BLaER1 (cell line): ENCODE measurements around the gene B3GALT5.
"Not testable (repeated sequence)": the region's sequence is repeated elsewhere in the genome, so short reads cannot be mapped to it uniquely, and the experiment has no call there.

Experiments used
- H3K27ac ChIP-seq: shearing (Covaris generic); formaldehyde crosslinking; 2 replicates; pipeline ENCODE4 v1.8.1; 2022
- H3K27me3 ChIP-seq: shearing (Covaris generic); formaldehyde crosslinking; 2 replicates; pipeline ENCODE4 v1.8.1; 2022
- H3K36me3 ChIP-seq: shearing (Covaris generic); formaldehyde crosslinking; 2 replicates; pipeline ENCODE4 v1.8.1; 2022
- H3K4me1 ChIP-seq: shearing (Covaris generic); formaldehyde crosslinking; 2 replicates; pipeline ENCODE4 v1.8.1; 2022
- H3K4me2 ChIP-seq: shearing (Covaris generic); formaldehyde crosslinking; 2 replicates; pipeline ENCODE4 v1.8.1; 2022
- H3K4me3 ChIP-seq: shearing (Covaris generic); formaldehyde crosslinking; 2 replicates; pipeline ENCODE4 v1.8.1; 2022
- H3K9ac ChIP-seq: shearing (Covaris generic); formaldehyde crosslinking; 2 replicates; pipeline ENCODE4 v1.8.1; 2022
- H3K9me3 ChIP-seq: shearing (Covaris generic); formaldehyde crosslinking; 2 replicates; pipeline ENCODE4 v1.8.1; 2022
- H4K20me1 ChIP-seq: shearing (Covaris generic); formaldehyde crosslinking; 2 replicates; pipeline ENCODE4 v1.8.1; 2022
- Cebpa-rat ChIP-seq: shearing (Covaris generic); IDR thresholded peaks from 2 replicates; pipeline ENCODE4 v1.8.1; 2022

B3GALT5 gene

GRCh38 chr21:39582749-39583148 is 30.0 kb upstream of the B3GALT5 start:
- TF ChIP-seq Cebpa-rat: no peak
- H3K9ac ChIP-seq: no peak overlapping the region
- H3K4me1 ChIP-seq: no peaks in the 10 kb centered on the region
- no peak overlapping the region for H3K4me2 ChIP-seq
- no peaks in the 10 kb centered on the region for H3K27me3 ChIP-seq
- H3K9me3 ChIP-seq: no peaks in the 10 kb centered on the region
- no peaks in the 10 kb centered on the region for H3K36me3 ChIP-seq
- no peaks in the 10 kb centered on the region for H4K20me1 ChIP-seq
- H3K4me3 ChIP-seq: no peak overlapping the region
- H3K27ac ChIP-seq: no peak overlapping the region

- H3K9ac ChIP-seq, H3K4me1 ChIP-seq, H3K9me3 ChIP-seq, H3K36me3 ChIP-seq, H3K4me2 ChIP-seq, H4K20me1 ChIP-seq, H3K27me3 ChIP-seq, H3K27ac ChIP-seq, H3K4me3 ChIP-seq: not testable (repeated sequence)
Observed at GRCh38 chr21:39583586-39583985, 29.2 kb upstream of the B3GALT5 start.

GRCh38 chr21:39587376-39587775 is 25.4 kb upstream of the B3GALT5 start:
- Histone ChIP-seq H4K20me1 (no peaks in the 10 kb centered on the region), H3K9ac (no peak overlapping the region), H3K27me3 (no peaks in the 10 kb centered on the region), H3K4me3 (no peak overlapping the region), H3K9me3 (no peaks in the 10 kb centered on the region), H3K4me1 (no peaks in the 10 kb centered on the region), H3K36me3 (no peaks in the 10 kb centered on the region), H3K4me2 (no peak overlapping the region), H3K27ac (no peak overlapping the region)
- TF ChIP-seq Cebpa-rat: no peak

GRCh38 chr21:39588884-39589283 is 23.9 kb upstream of the B3GALT5 start:
- H3K4me1 ChIP-seq: no peaks in the 10 kb centered on the region
- no peak overlapping the region for H3K9ac ChIP-seq
- H3K36me3 ChIP-seq: no peaks in the 10 kb centered on the region
- no peak overlapping the region for H3K4me3 ChIP-seq
- TF ChIP-seq Cebpa-rat: no peak
- no peaks in the 10 kb centered on the region for H3K9me3 ChIP-seq
- H3K4me2 ChIP-seq: no peak overlapping the region
- no peaks in the 10 kb centered on the region for H4K20me1 ChIP-seq
- no peak overlapping the region for H3K27ac ChIP-seq
- no peaks in the 10 kb centered on the region for H3K27me3 ChIP-seq

- no peak overlapping the region for H3K4me3 ChIP-seq
- no peaks in the 10 kb centered on the region for H4K20me1 ChIP-seq
Observed at GRCh38 chr21:39593522-39593921, 19.2 kb upstream of the B3GALT5 start.

GRCh38 chr21:39595465-39595864 is 17.3 kb upstream of the B3GALT5 start:
- Histone ChIP-seq H3K9me3 (no peaks in the 10 kb centered on the region), H3K4me1 (peaks cover 13% of the 10 kb centered on the region; the same call in 1 of the 2 replicates), H3K4me3 (no peak overlapping the region), H3K4me2 (no peak overlapping the region), H3K27ac (no peak overlapping the region), H3K9ac (no peak overlapping the region), H3K36me3 (no peaks in the 10 kb centered on the region), H3K27me3 (no peaks in the 10 kb centered on the region), H4K20me1 (no peaks in the 10 kb centered on the region)
- TF ChIP-seq Cebpa-rat: no peak

More at GRCh38 chr21:39593522-39593921, 19.2 kb upstream of the B3GALT5 start:
- Histone ChIP-seq H3K27me3 (no peaks in the 10 kb centered on the region), H3K9me3 (no peaks in the 10 kb centered on the region), H3K9ac (no peak overlapping the region), H3K36me3 (no peaks in the 10 kb centered on the region), H3K27ac (no peak overlapping the region), H3K4me2 (no peak overlapping the region), H3K4me1 (0 out of 2 replicates have a peak, but pooled peaks cover 6% of the 10 kb centered on the region)
- TF ChIP-seq Cebpa-rat: no peak

- H3K36me3 ChIP-seq: no peaks in the 10 kb centered on the region
Observed at GRCh38 chr21:39597595-39597994, 15.1 kb upstream of the B3GALT5 start.

GRCh38 chr21:39599191-39599970 is 13.4 kb upstream of the B3GALT5 start:
- Histone ChIP-seq H3K9ac (no peak overlapping the region), H3K4me2 (peak overlapping the region; percentile 7), H3K4me3 (no peak overlapping the region), H3K9me3 (no peaks in the 10 kb centered on the region), H3K4me1 (peaks cover 13% of the 10 kb centered on the region; the same call in 1 of the 2 replicates), H4K20me1 (no peaks in the 10 kb centered on the region), H3K36me3 (no peaks in the 10 kb centered on the region), H3K27ac (no peak overlapping the region), H3K27me3 (no peaks in the 10 kb centered on the region)
- no peak for TF ChIP-seq Cebpa-rat

More at GRCh38 chr21:39597595-39597994, 15.1 kb upstream of the B3GALT5 start:
- no peak for TF ChIP-seq Cebpa-rat
- no peaks in the 10 kb centered on the region for H4K20me1 ChIP-seq
- H3K9ac ChIP-seq: no peak overlapping the region
- H3K4me2 ChIP-seq: 0 out of 2 replicates have a peak overlapping the region, but pooled peaks have one; percentile 5
- H3K4me1 ChIP-seq: peaks cover 13% of the 10 kb centered on the region; the same call in 1 of the 2 replicates
- H3K9me3 ChIP-seq: no peaks in the 10 kb centered on the region
- H3K27me3 ChIP-seq: no peaks in the 10 kb centered on the region
- no peak overlapping the region for H3K27ac ChIP-seq
- H3K4me3 ChIP-seq: no peak overlapping the region

GRCh38 chr21:39601187-39601928 is 11.4 kb upstream of the B3GALT5 start:
- H3K9ac ChIP-seq: no peak overlapping the region
- H4K20me1 ChIP-seq: no peaks in the 10 kb centered on the region
- no peak overlapping the region for H3K4me2 ChIP-seq
- H3K4me3 ChIP-seq: no peak overlapping the region
- peaks cover 13% of the 10 kb centered on the region; the same call in 1 of the 2 replicates for H3K4me1 ChIP-seq
- no peak for TF ChIP-seq Cebpa-rat
- no peaks in the 10 kb centered on the region for H3K36me3 ChIP-seq
- H3K27me3 ChIP-seq: no peaks in the 10 kb centered on the region
- H3K9me3 ChIP-seq: no peaks in the 10 kb centered on the region
- H3K27ac ChIP-seq: no peak overlapping the region

- no peaks in the 10 kb centered on the region for H4K20me1 ChIP-seq
- H3K9me3 ChIP-seq: no peaks in the 10 kb centered on the region
- no peak overlapping the region for H3K27ac ChIP-seq
- no peaks in the 10 kb centered on the region for H3K36me3 ChIP-seq
- peaks cover 13% of the 10 kb centered on the region; the same call in 1 of the 2 replicates for H3K4me1 ChIP-seq
- H3K4me2 ChIP-seq: no peak overlapping the region
- no peaks in the 10 kb centered on the region for H3K27me3 ChIP-seq
- H3K4me3 ChIP-seq: no peak overlapping the region
- no peak overlapping the region for H3K9ac ChIP-seq
- TF ChIP-seq Cebpa-rat: no peak
Observed at GRCh38 chr21:39602076-39602689, 10.6 kb upstream of the B3GALT5 start.
